B cell (primary cell): ENCODE results near the gene ADAMTS2. TPM values are rescaled to one million over a fixed set of nuclear protein-coding genes. Genes with fewer than 3 reads are reported as not detected.

Experiments used
- ATAC-seq: fragments of 200-7000 bp; cut with Tn5 transposase; one replicate; pipeline ENCODE4 v1.10.0; 2021; ENCODE audit warnings: low read depth, mild to moderate bottlenecking, moderate number of reproducible peaks, moderate library complexity
- CTCF ChIA-PET: fragments of 350-600 bp; sonication (Branson Sonifier 250); formaldehyde crosslinking; loops from one replicate; lab custom pipeline; 2021; ENCODE audit warnings: antibody characterized with exemption, inconsistent platforms; lab: Charles Lee
- POLR2A ChIA-PET: fragments of 350-600 bp; sonication (Branson Sonifier 250); formaldehyde crosslinking; loops from one replicate; lab custom pipeline; 2021; ENCODE audit warnings: antibody characterized with exemption; lab: Charles Lee
- DNase-seq: peaks from one replicate; pipeline ENCODE4 v3.0.0; 2013
- H2AFZ ChIP-seq: 2 replicates; pipeline ENCODE4 v1.6.1; 2012; ENCODE audit warnings: mild to moderate bottlenecking, low read depth, low read length; ENCODE audit not compliant: insufficient read depth, poor library complexity, severe bottlenecking
- H3K27ac ChIP-seq, 2 donors: 1 replicate in 1 of 2; 2 replicates in 1 of 2; pipeline ENCODE4 v1.5.1; 2012 to 2013; ENCODE audit warnings: low read length in 2 of 2, mild to moderate bottlenecking in 2 of 2, moderate library complexity in 1 of 2
- H3K27me3 ChIP-seq, 4 experiments: fragments of 200-600 bp in 1 of 4; sonication (generic) in 1 of 4; replicated peaks in 1 of 4; 1 replicate in 2 of 4; 2 replicates in 2 of 4; pipeline versions ENCODE4 v1.6.1 to v1.7.0; 2013 to 2016; ENCODE audit warnings: low read length in 3 of 4, mild to moderate bottlenecking in 2 of 4, mixed read lengths in 1 of 4, moderate library complexity in 1 of 4; ENCODE audit not compliant: insufficient read depth in 4 of 4, control insufficient read depth in 3 of 4; ENCODE audit errors: control extremely low read depth in 1 of 4
- H3K36me3 ChIP-seq, 2 experiments: replicated peaks in 1 of 2; 1 replicate in 1 of 2; 2 replicates in 1 of 2; pipeline versions ENCODE4 v1.6.1 to v1.7.1; 2013; ENCODE audit warnings: low read length in 1 of 2; ENCODE audit not compliant: insufficient read depth in 2 of 2, control insufficient read depth in 1 of 2; ENCODE audit errors: control extremely low read depth in 1 of 2, extremely low read depth in 1 of 2
- H3K4me1 ChIP-seq, 2 donors: fragments of 200-600 bp in 1 of 2; sonication (generic) in 1 of 2; 1 replicate in 1 of 2; 2 replicates in 1 of 2; pipeline versions ENCODE4 v1.5.1 to v1.6.1; 2013 to 2017; ENCODE audit warnings: low read length in 2 of 2; ENCODE audit not compliant: control insufficient read depth in 2 of 2, insufficient read depth in 2 of 2
- H3K4me2 ChIP-seq: replicated peaks from 2 replicates; pipeline ENCODE3; 2012; ENCODE audit warnings: mild to moderate bottlenecking, low read depth, low read length; ENCODE audit not compliant: poor library complexity, severe bottlenecking
- H3K4me3 ChIP-seq, 5 experiments: fragments of 200-600 bp in 1 of 5; sonication (generic) in 1 of 5; 1 replicate in 3 of 5; 2 replicates in 2 of 5; pipeline versions ENCODE4 v1.5.1 to v1.7.0; 2011 to 2016; ENCODE audit warnings: low read length in 4 of 5, mild to moderate bottlenecking in 4 of 5, low read depth in 2 of 5, control low read depth in 1 of 5, moderate library complexity in 1 of 5; ENCODE audit not compliant: insufficient read depth in 1 of 5; ENCODE audit errors: control extremely low read depth in 1 of 5, extremely low read depth in 1 of 5
- H3K79me2 ChIP-seq: fragments of 200-600 bp; sonication (generic); one replicate; pipeline ENCODE4 v1.6.0; 2016; ENCODE audit warnings: low read length; ENCODE audit not compliant: control insufficient read depth, insufficient read depth
- H3K9ac ChIP-seq: fragments of 200-600 bp; sonication (generic); 2 replicates; pipeline ENCODE4 v1.6.1; 2017; ENCODE audit warnings: mild to moderate bottlenecking, low read length, moderate library complexity
- H3K9me3 ChIP-seq, 3 donors: one replicate each; pipeline versions ENCODE4 v1.6.1 to v1.7.1; 2013; ENCODE audit warnings: low read length in 2 of 3; ENCODE audit not compliant: control insufficient read depth in 2 of 3, insufficient read depth in 1 of 3; ENCODE audit errors: control extremely low read depth in 1 of 3
- H4K20me1 ChIP-seq: 2 replicates; pipeline ENCODE4 v1.6.0; 2012; ENCODE audit warnings: mild to moderate bottlenecking, low read length; ENCODE audit not compliant: insufficient read depth, control insufficient read depth, poor library complexity, severe bottlenecking
- H3K27ac Mint-ChIP-seq: one replicate; pipeline ENCODE4 v1.8.0; 2021; ENCODE audit warnings: mixed read lengths
- H3K27me3 Mint-ChIP-seq: one replicate; pipeline ENCODE4 v1.8.0; 2021; ENCODE audit warnings: mixed read lengths
- H3K4me1 Mint-ChIP-seq: one replicate; pipeline ENCODE4 v1.8.0; 2021; ENCODE audit warnings: mixed read lengths
- H3K4me3 Mint-ChIP-seq: one replicate; pipeline ENCODE4 v1.8.0; 2021; ENCODE audit warnings: mixed read lengths
- H3K9me3 Mint-ChIP-seq: one replicate; pipeline ENCODE4 v1.8.0; 2022; ENCODE audit warnings: mixed read lengths; ENCODE audit not compliant: insufficient read depth
- CTCF ChIP-seq: fragments of 200-600 bp; IDR thresholded peaks from one replicate; pipeline ENCODE4 v1.8.0; 2022; ENCODE audit warnings: antibody characterized with exemption, mild to moderate bottlenecking
- EZH2 ChIP-seq: IDR thresholded peaks from 2 replicates; pipeline ENCODE4 v1.6.1; 2012; ENCODE audit warnings: borderline replicate concordance, low read depth, mild to moderate bottlenecking, moderate library complexity, low read length; ENCODE audit not compliant: insufficient read depth, poor library complexity, severe bottlenecking
- WGBS: methylation state at CpG from one replicate; pipeline ENCODE4 v1.1.5; 2013; ENCODE audit warnings: missing lambda C conversion rate; ENCODE audit not compliant: insufficient coverage; 5-methylcytosine and 5-hydroxymethylcytosine counted together
- intact Hi-C: fragments of 100-400 bp; cut with micrococcal nuclease; formaldehyde crosslinking; loops from one replicate; pipeline ENCODE4 v1.10.0; 2022
- polyA plus RNA-seq: library from polyadenylated mRNA; depleted of rRNA; stranded (reverse); fragments of >200 nt; gene quantifications from 2 replicates; pipeline ENCODE4 v1.2.3, GENCODE V29; 2012
- total RNA-seq, 2 donors: library from RNA; stranded (reverse); fragments of 120-200 nt in 1 of 2; gene quantifications; 1 replicate in 1 of 2; 2 replicates in 1 of 2; pipeline versions ENCODE4 v1.2.3 to v1.2.4, GENCODE V29; 2013 to 2022

ADAMTS2 gene
- total and polyA plus RNA-seq, 2 donors (not counting 1 experiment from before 2014, with no cell fraction given) = not detected

GRCh38 chr5:179169836-179170235 lies 175.4 kb downstream of the ADAMTS2 start:
- DNase-seq (no peak), ATAC-seq (no peak)
- ChIA-PET POLR2A (no interaction called here), CTCF (interaction anchor here (0.7 to 1.5 kb wide), 3 partner anchors 13 to 426 kb away, joined by 3 to 4 read pairs (median 3); no protein-coding TSS in a partner anchor)
- H4K20me1 ChIP-seq = no peaks in the 10 kb centered on the region
- H3K4me3 ChIP-seq = no peak overlapping the region
- peaks cover 0 to 21% (median 1%) of the 10 kb centered on the region in 4 experiments for H3K27me3 ChIP-seq
- H3K9ac ChIP-seq = no peak overlapping the region
- H3K36me3 ChIP-seq = no peaks in the 10 kb centered on the region
- no CpG with 5 or more reads among the region's 1 CpG for WGBS
- H3K9me3 Mint-ChIP-seq = no peaks in the 10 kb centered on the region
- H3K4me3 Mint-ChIP-seq = no peak overlapping the region
- no peak overlapping the region for H3K27ac Mint-ChIP-seq
- H3K4me1 Mint-ChIP-seq = peaks cover 3% of the 10 kb centered on the region
- TF ChIP-seq EZH2 (no peak), CTCF (no peak)
- intact Hi-C loops = loop anchor here (5.0 kb wide), 2 partner anchors 497 to 592 kb away; no protein-coding TSS in a partner anchor
- H3K4me2 ChIP-seq = no peak overlapping the region
- H3K79me2 ChIP-seq = no peaks in the 10 kb centered on the region
- H3K4me1 ChIP-seq = peaks cover 4 to 12% of the 10 kb centered on the region in 2 donors
- peaks cover 0 to 18% (median 0%) of the 10 kb centered on the region in 3 donors for H3K9me3 ChIP-seq
- H3K27me3 Mint-ChIP-seq = peaks cover 8% of the 10 kb centered on the region
- H3K27ac ChIP-seq = no peak overlapping the region
- H2AFZ ChIP-seq = no peak overlapping the region

- Histone ChIP-seq H3K9ac (no peak overlapping the region), H4K20me1 (no peaks in the 10 kb centered on the region), H3K4me3 (no peak overlapping the region), H3K79me2 (no peaks in the 10 kb centered on the region), H3K4me1 (peaks cover 4 to 12% of the 10 kb centered on the region in 2 donors), H3K9me3 (peaks cover 0 to 18% (median 0%) of the 10 kb centered on the region in 3 donors), H3K4me2 (no peak overlapping the region), H3K27me3 (peaks cover 0 to 21% (median 1%) of the 10 kb centered on the region in 4 experiments), H3K36me3 (no peaks in the 10 kb centered on the region), H3K27ac (no peak overlapping the region), H2AFZ (no peak overlapping the region)
- ATAC-seq = no peak
- H3K9me3 Mint-ChIP-seq = no peaks in the 10 kb centered on the region
- ChIA-PET CTCF (interaction anchor here (0.6 to 4.6 kb wide), 2 partner anchors 325 to 382 kb away, joined by 3 to 28 read pairs; partner anchors contain the start of gene RUFY1), POLR2A (no interaction called here)
- intact Hi-C loops = loop anchor here (5.0 kb wide), 2 partner anchors 499 to 594 kb away; no protein-coding TSS in a partner anchor
- peaks cover 3% of the 10 kb centered on the region for H3K4me1 Mint-ChIP-seq
- no peak for TF ChIP-seq EZH2
- TF ChIP-seq CTCF = no peak
- H3K4me3 Mint-ChIP-seq = no peak overlapping the region
- H3K27ac Mint-ChIP-seq = no peak overlapping the region
- 85% methylated on average over 3 of the region's 6 CpGs for WGBS
- no peak for DNase-seq
- H3K27me3 Mint-ChIP-seq = peaks cover 8% of the 10 kb centered on the region
Observed at GRCh38 chr5:179168664-179169063, 176.6 kb downstream of the ADAMTS2 start.
